Measurements from ENCODE around the gene CFAP299.

CFAP299 gene

GRCh38 chr4:80713409-80713808 is 377.9 kb downstream of the CFAP299 start:
- Histone ChIP-seq H3K27ac (no peak overlapping the region), H3K4me3 (ENCODE audit: low read depth in 1 of 2, low read length in 1 of 2) (no peak overlapping the region), H3K36me3 (no peaks in the 10 kb centered on the region), H3K27me3 (no peaks in the 10 kb centered on the region), H3K9me3 (no peaks in the 10 kb centered on the region), H3K4me1 (ENCODE audit: control insufficient read depth in 1 of 2, insufficient read depth in 1 of 2, low read depth in 1 of 2, low read length in 1 of 2) (no peaks in the 10 kb centered on the region)
- no peak for TF ChIP-seq CTCF (IDR thresholded peaks at IDR 0.05)

GRCh38 chr4:80717204-80717603 is 381.7 kb downstream of the CFAP299 start:
- Histone ChIP-seq H3K27me3 (no peaks in the 10 kb centered on the region), H3K36me3 (no peaks in the 10 kb centered on the region), H3K27ac (no peak overlapping the region), H3K9me3 (peaks cover 5% of the 10 kb centered on the region), H3K4me1 (ENCODE audit: control insufficient read depth in 1 of 2, insufficient read depth in 1 of 2, low read depth in 1 of 2, low read length in 1 of 2) (no peaks in the 10 kb centered on the region), H3K4me3 (ENCODE audit: low read depth in 1 of 2, low read length in 1 of 2) (no peak overlapping the region)
- TF ChIP-seq CTCF (IDR thresholded peaks at IDR 0.05), result no peak

- Histone ChIP-seq H3K4me3 (ENCODE audit: low read depth in 1 of 2, low read length in 1 of 2) (no peak overlapping the region), H3K36me3 (no peaks in the 10 kb centered on the region), H3K4me1 (ENCODE audit: control insufficient read depth in 1 of 2, insufficient read depth in 1 of 2, low read depth in 1 of 2, low read length in 1 of 2) (no peaks in the 10 kb centered on the region), H3K27ac (no peak overlapping the region), H3K9me3 (no peaks in the 10 kb centered on the region), H3K27me3 (no peaks in the 10 kb centered on the region)
- TF ChIP-seq CTCF (IDR thresholded peaks at IDR 0.05), result no peak
Measured at GRCh38 chr4:80726471-80726870, 390.9 kb downstream of the CFAP299 start.

- H3K4me1 ChIP-seq (ENCODE audit: control insufficient read depth in 1 of 2, insufficient read depth in 1 of 2, low read depth in 1 of 2, low read length in 1 of 2), result no peaks in the 10 kb centered on the region
- H3K4me3 ChIP-seq (ENCODE audit: low read depth in 1 of 2, low read length in 1 of 2), result no peak overlapping the region
- no peaks in the 10 kb centered on the region for H3K27me3 ChIP-seq
- no peak for TF ChIP-seq CTCF (IDR thresholded peaks at IDR 0.05)
- H3K27ac ChIP-seq, result no peak overlapping the region
- H3K9me3 ChIP-seq, result no peaks in the 10 kb centered on the region
- H3K36me3 ChIP-seq, result no peaks in the 10 kb centered on the region
Measured at GRCh38 chr4:80730158-80730557, 394.6 kb downstream of the CFAP299 start.

GRCh38 chr4:80731436-80731835 is 395.9 kb downstream of the CFAP299 start:
- Histone ChIP-seq H3K4me1 (ENCODE audit: control insufficient read depth in 1 of 2, insufficient read depth in 1 of 2, low read depth in 1 of 2, low read length in 1 of 2) (no peaks in the 10 kb centered on the region), H3K36me3 (no peaks in the 10 kb centered on the region), H3K27ac (no peak overlapping the region), H3K27me3 (no peaks in the 10 kb centered on the region), H3K4me3 (ENCODE audit: low read depth in 1 of 2, low read length in 1 of 2) (no peak overlapping the region), H3K9me3 (no peaks in the 10 kb centered on the region)
- no peak for TF ChIP-seq CTCF (IDR thresholded peaks at IDR 0.05)

- H3K9me3 ChIP-seq, result no peaks in the 10 kb centered on the region
- H3K4me3 ChIP-seq (ENCODE audit: low read depth in 1 of 2, low read length in 1 of 2), result no peak overlapping the region
- TF ChIP-seq CTCF (IDR thresholded peaks at IDR 0.05), result no peak
- H3K27me3 ChIP-seq, result no peaks in the 10 kb centered on the region
- no peak overlapping the region for H3K27ac ChIP-seq
- H3K36me3 ChIP-seq, result no peaks in the 10 kb centered on the region
- no peaks in the 10 kb centered on the region for H3K4me1 ChIP-seq (ENCODE audit: control insufficient read depth in 1 of 2, insufficient read depth in 1 of 2, low read depth in 1 of 2, low read length in 1 of 2)
Measured at GRCh38 chr4:80732010-80732409, 396.5 kb downstream of the CFAP299 start.

All from neutrophil (primary cell).